Keratinocyte (primary cell): Measurements from ENCODE around the gene MYBPC2.

ENCODE experiments used
- EZH2 ChIP-seq: IDR thresholded peaks from one replicate; pipeline ENCODE4 v1.6.1; 2012; ENCODE audit warnings: inconsistent platforms, mild to moderate bottlenecking, low read length, moderate library complexity
- TF ChIP-seq, protein P1 (sequence below), 3 experiments: IDR thresholded peaks in 1 of 3; conservative IDR thresholded peaks in 1 of 3; optimal IDR thresholded peaks in 1 of 3; 2 replicates in 2 of 3; 3 replicates in 1 of 3; pipeline versions ENCODE3 to v1.5.1; 2011; ENCODE audit warnings: low read length in 3 of 3, mild to moderate bottlenecking in 3 of 3, moderate library complexity in 2 of 3, control low read depth in 1 of 3, inconsistent platforms in 1 of 3; ENCODE audit not compliant: insufficient read depth in 2 of 3; ENCODE audit errors: extremely low read depth in 1 of 3

DNA sequence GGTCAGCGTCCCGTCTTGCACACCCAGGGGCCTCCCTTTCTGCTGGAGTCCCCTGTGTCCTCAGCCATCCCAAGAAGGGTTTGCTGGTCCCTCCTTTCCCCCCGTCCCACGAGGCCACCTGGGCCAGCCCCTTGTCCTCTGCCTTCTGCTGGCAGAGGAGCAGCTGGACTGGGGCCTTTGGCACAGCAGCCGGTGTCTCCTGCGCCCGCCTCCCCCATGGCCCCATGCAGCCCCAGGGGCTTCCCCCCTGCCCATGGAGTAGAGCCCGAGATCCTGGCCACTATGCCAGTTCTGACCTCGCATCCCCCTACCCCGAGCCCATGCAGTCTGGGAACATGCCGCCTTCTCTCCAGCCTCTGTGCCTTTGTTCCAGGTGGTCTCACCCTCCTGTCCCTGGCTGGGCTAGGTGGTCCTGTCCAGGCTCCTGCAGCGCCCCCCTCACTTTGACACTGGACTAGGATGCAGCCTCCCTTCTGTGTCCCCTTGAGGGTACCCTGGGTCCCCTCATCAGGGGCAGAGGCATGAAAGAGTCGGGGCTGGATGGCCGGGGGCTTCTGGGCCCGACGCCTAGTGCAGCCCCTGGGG, 49.7 kb downstream of the MYBPC2 start:
- TF ChIP-seq, protein P1, sequence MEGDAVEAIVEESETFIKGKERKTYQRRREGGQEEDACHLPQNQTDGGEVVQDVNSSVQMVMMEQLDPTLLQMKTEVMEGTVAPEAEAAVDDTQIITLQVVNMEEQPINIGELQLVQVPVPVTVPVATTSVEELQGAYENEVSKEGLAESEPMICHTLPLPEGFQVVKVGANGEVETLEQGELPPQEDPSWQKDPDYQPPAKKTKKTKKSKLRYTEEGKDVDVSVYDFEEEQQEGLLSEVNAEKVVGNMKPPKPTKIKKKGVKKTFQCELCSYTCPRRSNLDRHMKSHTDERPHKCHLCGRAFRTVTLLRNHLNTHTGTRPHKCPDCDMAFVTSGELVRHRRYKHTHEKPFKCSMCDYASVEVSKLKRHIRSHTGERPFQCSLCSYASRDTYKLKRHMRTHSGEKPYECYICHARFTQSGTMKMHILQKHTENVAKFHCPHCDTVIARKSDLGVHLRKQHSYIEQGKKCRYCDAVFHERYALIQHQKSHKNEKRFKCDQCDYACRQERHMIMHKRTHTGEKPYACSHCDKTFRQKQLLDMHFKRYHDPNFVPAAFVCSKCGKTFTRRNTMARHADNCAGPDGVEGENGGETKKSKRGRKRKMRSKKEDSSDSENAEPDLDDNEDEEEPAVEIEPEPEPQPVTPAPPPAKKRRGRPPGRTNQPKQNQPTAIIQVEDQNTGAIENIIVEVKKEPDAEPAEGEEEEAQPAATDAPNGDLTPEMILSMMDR (optimal IDR thresholded peaks at IDR 0.05 in 1 of 3, IDR thresholded peaks at IDR 0.05 in 1 of 3, conservative IDR thresholded peaks at IDR 0.05 in 1 of 3; ENCODE audit: extremely low read depth in 1 of 3, insufficient read depth in 2 of 3, low read length in 3 of 3) = no peak
- no peak for TF ChIP-seq EZH2
